HepG2 (cell line): ENCODE results near the gene HDAC4.

Experiments
- BCL3 ChIP-seq: sonication (generic); formaldehyde crosslinking; IDR thresholded peaks from 2 replicates; pipeline ENCODE4 v1.5.1; 2020; ENCODE audit warnings: mild to moderate bottlenecking, missing genetic modification reagents, moderate library complexity
- NCOR1 ChIP-seq: fragments of 200-600 bp; sonication (generic); IDR thresholded peaks from 2 replicates; pipeline ENCODE4 v1.7.0; 2017; ENCODE audit warnings: antibody characterized with exemption, low read length, borderline replicate concordance
- NFKB2 ChIP-seq: sonication (generic); formaldehyde crosslinking; IDR thresholded peaks from 2 replicates; pipeline ENCODE4 v1.4.0; 2020; ENCODE audit warnings: missing genetic modification reagents, borderline replicate concordance
- NFYB ChIP-seq: sonication (generic); formaldehyde crosslinking; IDR thresholded peaks from 2 replicates; pipeline ENCODE4 v1.4.0; 2020; ENCODE audit warnings: missing genetic modification reagents
- POLR2AphosphoS5 ChIP-seq: IDR thresholded peaks from 2 replicates; pipeline ENCODE4 v1.6.1; 2012; ENCODE audit warnings: low read depth, low read length
- RFX1 ChIP-seq: fragments of 450-650 bp; IDR thresholded peaks from 2 replicates; pipeline ENCODE4 v1.6.1; 2017
- SATB2 ChIP-seq: sonication (generic); formaldehyde crosslinking; IDR thresholded peaks from 2 replicates; pipeline ENCODE4 v1.5.0; 2020; ENCODE audit warnings: missing genetic modification reagents
- TCF7L2 ChIP-seq: IDR thresholded peaks from 2 replicates; pipeline ENCODE4 v1.6.1; 2011; ENCODE audit warnings: mild to moderate bottlenecking, low read depth, low read length, moderate library complexity
- WIZ ChIP-seq: sonication (generic); formaldehyde crosslinking; IDR thresholded peaks from 2 replicates; pipeline ENCODE4 v1.5.1; 2020; ENCODE audit warnings: mild to moderate bottlenecking, missing genetic modification reagents
- XRCC5 ChIP-seq: fragments of 200-400 bp; formaldehyde crosslinking; optimal IDR thresholded peaks from 2 replicates; pipeline ENCODE3; 2017; ENCODE audit warnings: mild to moderate bottlenecking, low read length

DNA sequence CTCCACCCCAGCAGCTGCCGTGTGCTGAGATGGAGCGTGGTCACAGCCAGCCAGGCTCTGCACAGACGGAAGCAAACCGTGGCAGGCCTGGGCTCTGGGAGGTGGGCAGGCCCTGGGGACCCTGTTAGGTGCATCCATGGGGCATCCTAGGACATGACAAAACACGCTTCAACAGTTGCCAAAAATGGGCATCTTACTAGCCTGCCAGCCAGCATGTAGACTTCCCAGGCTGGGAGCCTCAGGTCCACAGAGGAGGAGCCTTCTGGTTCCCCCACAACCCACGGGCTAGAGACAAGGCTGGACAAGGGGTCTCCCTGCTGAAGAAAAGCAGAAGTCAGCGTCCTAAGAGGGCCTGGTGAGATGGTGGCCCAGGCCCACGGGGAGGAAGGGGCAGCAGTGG, 139.5 kb downstream of the HDAC4 start:
- TF ChIP-seq BCL3 (CRISPR knock-in tag), result no peak
- TF ChIP-seq SATB2, result no peak
- no peak for TF ChIP-seq WIZ
- TF ChIP-seq POLR2AphosphoS5, result no peak
- no peak for TF ChIP-seq XRCC5
- TF ChIP-seq TCF7L2, result no peak
- TF ChIP-seq NFKB2, result no peak
- TF ChIP-seq RFX1, result no peak
- TF ChIP-seq NCOR1, result no peak
- no peak for TF ChIP-seq NFYB (CRISPR knock-in tag)
